ENCODE measurements around the gene SNX1.
A peak's percentile ranks its signal among the peaks of the same experiment; 100 is the strongest.

GRCh38 chr15:64157599-64158125 lies 61.9 kb downstream of the SNX1 start:
- peak in 1 of 2 experiments; percentile 7; a peak in 1 of 4 replicates for TF ChIP-seq POLR2A (IDR thresholded peaks at IDR 0.05; ENCODE audit: insufficient read depth in 1 of 2, low read depth in 2 of 2, low read length in 2 of 2)
- no peak for TF ChIP-seq ZBTB37 (CRISPR knock-in tag; IDR thresholded peaks at IDR 0.05)

All from HepG2 (cell line).